ENCODE data around the gene FRK.

FRK gene

DNA sequence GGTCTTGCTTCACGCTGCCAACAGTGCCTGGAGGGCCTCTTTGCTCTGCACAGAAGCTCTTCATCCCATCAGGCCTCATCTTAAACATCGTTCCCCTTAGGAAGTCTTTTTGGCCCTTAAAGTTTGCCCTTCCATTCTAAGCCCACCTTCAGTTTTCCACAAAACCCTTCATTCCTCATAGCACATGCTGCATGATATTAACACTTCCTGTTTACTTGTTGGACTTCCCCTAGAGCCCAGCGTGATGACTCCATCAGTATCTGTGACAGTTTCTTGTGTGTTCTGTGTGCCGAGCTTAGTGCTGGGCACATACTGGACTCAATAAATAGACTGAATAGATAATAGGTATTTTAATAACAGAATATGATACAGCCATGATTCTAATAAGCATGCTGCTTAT lies 42.2 kb upstream of the FRK start:
- Mint-ChIP-seq H3K36me3 (ENCODE audit: low read depth) (no peaks in the 10 kb centered on the region), H3K27me3 (ENCODE audit: low read depth, poor library complexity) (peaks cover 5% of the 10 kb centered on the region), H3K4me3 (peak overlapping the region; percentile 53), H3K4me1 (peaks cover 60% of the 10 kb centered on the region), H3K9me3 (no peaks in the 10 kb centered on the region), H3K27ac (no peak overlapping the region)
- no peak for DNase-seq
- TF ChIP-seq, protein P1, sequence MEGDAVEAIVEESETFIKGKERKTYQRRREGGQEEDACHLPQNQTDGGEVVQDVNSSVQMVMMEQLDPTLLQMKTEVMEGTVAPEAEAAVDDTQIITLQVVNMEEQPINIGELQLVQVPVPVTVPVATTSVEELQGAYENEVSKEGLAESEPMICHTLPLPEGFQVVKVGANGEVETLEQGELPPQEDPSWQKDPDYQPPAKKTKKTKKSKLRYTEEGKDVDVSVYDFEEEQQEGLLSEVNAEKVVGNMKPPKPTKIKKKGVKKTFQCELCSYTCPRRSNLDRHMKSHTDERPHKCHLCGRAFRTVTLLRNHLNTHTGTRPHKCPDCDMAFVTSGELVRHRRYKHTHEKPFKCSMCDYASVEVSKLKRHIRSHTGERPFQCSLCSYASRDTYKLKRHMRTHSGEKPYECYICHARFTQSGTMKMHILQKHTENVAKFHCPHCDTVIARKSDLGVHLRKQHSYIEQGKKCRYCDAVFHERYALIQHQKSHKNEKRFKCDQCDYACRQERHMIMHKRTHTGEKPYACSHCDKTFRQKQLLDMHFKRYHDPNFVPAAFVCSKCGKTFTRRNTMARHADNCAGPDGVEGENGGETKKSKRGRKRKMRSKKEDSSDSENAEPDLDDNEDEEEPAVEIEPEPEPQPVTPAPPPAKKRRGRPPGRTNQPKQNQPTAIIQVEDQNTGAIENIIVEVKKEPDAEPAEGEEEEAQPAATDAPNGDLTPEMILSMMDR (IDR thresholded peaks at IDR 0.05) = no peak

DNA sequence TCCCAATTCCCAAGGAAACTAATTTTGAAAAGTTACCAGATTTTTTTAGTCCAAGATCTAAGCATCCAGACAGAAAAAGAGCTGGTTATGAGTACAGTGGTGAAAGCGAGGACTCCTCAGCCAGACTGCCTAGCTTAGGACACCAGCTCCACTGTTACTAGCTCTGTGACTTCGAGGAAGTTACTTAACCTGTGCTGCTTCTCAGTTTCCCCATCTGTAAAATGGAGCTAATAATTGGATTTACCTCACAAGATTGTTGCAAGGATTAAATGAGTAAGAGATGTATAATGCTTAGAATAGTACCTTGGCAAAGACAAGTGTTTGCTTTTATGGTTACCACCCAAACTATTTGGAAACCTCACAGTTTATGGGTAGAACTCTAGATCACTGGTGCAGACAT lies 41.1 kb upstream of the FRK start:
- no peak for DNase-seq
- peaks cover 2% of the 10 kb centered on the region for H3K9me3 Mint-ChIP-seq
- H3K27ac Mint-ChIP-seq = peak overlapping the region; percentile 97
- H3K4me1 Mint-ChIP-seq = peaks cover 60% of the 10 kb centered on the region
- peak overlapping the region; percentile 95 for H3K4me3 Mint-ChIP-seq
- peaks cover 1% of the 10 kb centered on the region for H3K36me3 Mint-ChIP-seq (ENCODE audit: low read depth)
- TF ChIP-seq, protein P1 (IDR thresholded peaks at IDR 0.05) = no peak
- peaks cover 7% of the 10 kb centered on the region for H3K27me3 Mint-ChIP-seq (ENCODE audit: low read depth, poor library complexity)

DNA sequence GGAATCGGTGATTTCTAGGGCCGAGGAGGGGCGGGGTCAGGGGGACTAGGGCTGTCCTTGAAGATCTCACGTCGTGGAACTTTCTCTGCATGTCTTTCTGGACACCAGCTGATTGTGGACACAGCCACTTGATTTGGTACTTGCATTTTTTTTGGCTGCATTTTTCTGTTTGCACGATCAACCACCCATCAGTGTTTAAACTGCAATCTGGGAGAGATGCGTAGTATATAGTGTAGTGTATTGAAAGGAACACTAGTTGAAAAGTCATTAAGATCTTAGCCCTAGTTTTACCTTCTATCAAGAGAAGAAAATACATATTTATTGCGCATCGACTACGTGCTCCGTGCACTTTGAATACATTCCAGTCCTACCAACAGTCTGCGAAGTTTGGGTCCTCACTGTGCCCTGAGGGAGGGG lies 40.6 kb upstream of the FRK start:
- Mint-ChIP-seq H3K36me3 (ENCODE audit: low read depth) (peaks cover 5% of the 10 kb centered on the region), H3K9me3 (peaks cover 7% of the 10 kb centered on the region), H3K4me1 (peaks cover 60% of the 10 kb centered on the region), H3K27ac (peak overlapping the region; percentile 97), H3K4me3 (peak overlapping the region; percentile 95), H3K27me3 (ENCODE audit: low read depth, poor library complexity) (peaks cover 9% of the 10 kb centered on the region)
- TF ChIP-seq, protein P1 (IDR thresholded peaks at IDR 0.05) = no peak
- DNase-seq = no peak

DNA sequence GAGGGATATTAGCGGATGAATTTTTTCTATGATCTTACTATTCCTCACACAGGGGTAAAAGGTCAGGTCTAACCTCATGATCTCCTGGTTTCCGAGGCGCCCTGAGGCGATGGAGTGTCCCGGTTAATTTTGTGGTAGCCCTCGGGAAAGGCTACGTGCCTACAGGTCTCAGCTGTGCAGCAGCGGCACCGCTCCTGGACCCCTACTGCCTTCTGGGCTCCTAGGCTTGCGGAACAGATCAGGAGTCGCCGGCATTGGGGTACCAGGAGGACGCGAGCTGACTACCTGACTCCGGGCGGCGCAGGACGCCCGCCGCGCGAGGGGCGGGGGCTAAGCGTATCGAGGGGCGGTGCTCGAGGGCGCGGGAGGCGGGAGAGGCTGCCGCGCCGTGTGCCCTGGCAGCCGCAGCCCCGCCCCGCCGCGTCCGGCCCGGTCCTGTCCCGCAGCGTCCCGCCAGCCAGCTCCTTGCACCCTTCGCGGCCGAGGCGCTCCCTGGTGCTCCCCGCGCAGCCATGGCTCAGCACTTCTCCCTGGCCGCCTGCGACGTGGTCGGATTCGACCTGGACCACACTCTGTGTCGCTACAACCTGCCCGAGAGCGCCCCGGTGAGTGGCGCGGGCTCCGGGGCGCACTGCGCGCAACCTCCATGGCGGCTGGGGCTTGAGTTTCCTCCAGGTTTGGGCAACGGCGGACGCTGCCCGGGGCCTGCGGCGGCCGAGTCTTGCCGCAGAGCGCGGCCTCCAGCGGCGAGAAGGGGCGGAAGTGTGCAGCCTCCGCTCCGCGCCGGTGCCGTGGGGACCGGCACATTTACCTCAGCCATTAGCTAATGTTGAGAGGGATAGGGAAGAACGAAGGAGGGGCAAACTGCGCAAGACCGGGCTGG lies 40.0 kb upstream of the FRK start, which contains the start of gene NT5DC1:
NT5DC1 (plus strand) TSS at position 435 of the 883 bp plus-strand sequence; CDS start at position 513, 78 bp downstream.
- Mint-ChIP-seq H3K27ac (peak within 1 kb of the TSS; percentile 97), H3K36me3 (ENCODE audit: low read depth) (peaks cover 11% of the 10 kb centered on the region), H3K4me1 (peaks cover 54% of the 10 kb centered on the region), H3K9me3 (peaks cover 13% of the 10 kb centered on the region), H3K27me3 (ENCODE audit: low read depth, poor library complexity) (peaks cover 9% of the 10 kb centered on the region), H3K4me3 (peak within 1 kb of the TSS; percentile 95)
- TF ChIP-seq, protein P1 (IDR thresholded peaks at IDR 0.05) = peak; percentile 26
- peak; percentile 85 for DNase-seq

GRCh38 chr6:116099036-116099435 lies 38.3 kb upstream of the FRK start:
- H3K4me1 Mint-ChIP-seq = peaks cover 42% of the 10 kb centered on the region
- H3K9me3 Mint-ChIP-seq = peaks cover 22% of the 10 kb centered on the region
- peak overlapping the region; percentile 69 for H3K4me3 Mint-ChIP-seq
- DNase-seq = no peak
- H3K27ac Mint-ChIP-seq = no peak overlapping the region
- peaks cover 14% of the 10 kb centered on the region for H3K27me3 Mint-ChIP-seq (ENCODE audit: low read depth, poor library complexity)
- H3K36me3 Mint-ChIP-seq (ENCODE audit: low read depth) = peaks cover 14% of the 10 kb centered on the region
- TF ChIP-seq, protein P1 (IDR thresholded peaks at IDR 0.05) = no peak

Measured in nephron progenitor cell (in vitro differentiated cells).